ENCODE data around the gene PLBD2.

GRCh38 chr12:113422030-113422885, 63.9 kb downstream of the PLBD2 start, which contains the start of gene SDSL:
- TF ChIP-seq EZH2 (IDR thresholded peaks at IDR 0.05; ENCODE audit: borderline replicate concordance, low read depth, low read length, severe bottlenecking) (no peak), CTCF (IDR thresholded peaks at IDR 0.05; ENCODE audit: borderline replicate concordance, extremely low read depth, low read length, poor library complexity, severe bottlenecking) (no peak)
